HFF-Myc (cell line): ENCODE results near the gene CCL13.

Experiments
- DNase-seq: peaks from one replicate; pipeline ENCODE4 v3.0.0-alpha.2; 2011; ENCODE audit warnings: low read depth; ENCODE audit errors: extremely low read depth
- H3K4me3 ChIP-seq: replicated peaks from 2 replicates; pipeline ENCODE4 v1.5.1; 2011; ENCODE audit warnings: low read depth, mild to moderate bottlenecking, control low read depth, low read length
- TF ChIP-seq, protein P1 (sequence below): IDR thresholded peaks from 2 replicates; pipeline ENCODE4 v1.5.1; 2012; ENCODE audit warnings: mild to moderate bottlenecking, low read depth, low read length, control low read depth; ENCODE audit errors: missing control alignments

Gene CCL13

DNA sequence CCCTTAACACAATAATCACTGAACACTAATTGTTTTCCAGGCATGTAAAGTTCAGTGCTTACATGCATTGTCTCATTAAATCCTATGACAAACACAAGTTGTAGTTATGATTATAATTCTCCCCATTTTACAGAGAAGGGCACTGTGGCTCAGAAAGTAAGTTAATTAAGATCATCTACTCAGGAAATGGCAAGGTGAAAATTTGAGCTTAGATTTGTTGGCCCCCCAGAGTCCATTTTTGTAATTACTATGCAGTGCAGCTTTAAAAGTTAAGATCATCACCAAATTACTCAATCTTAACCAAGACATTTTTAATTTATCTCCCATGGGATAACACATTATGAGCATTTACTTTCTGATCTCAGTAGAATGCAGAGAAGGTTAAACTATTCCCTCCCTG, 41.0 kb downstream of the CCL13 start:
- no peak for DNase-seq
- TF ChIP-seq, protein P1, sequence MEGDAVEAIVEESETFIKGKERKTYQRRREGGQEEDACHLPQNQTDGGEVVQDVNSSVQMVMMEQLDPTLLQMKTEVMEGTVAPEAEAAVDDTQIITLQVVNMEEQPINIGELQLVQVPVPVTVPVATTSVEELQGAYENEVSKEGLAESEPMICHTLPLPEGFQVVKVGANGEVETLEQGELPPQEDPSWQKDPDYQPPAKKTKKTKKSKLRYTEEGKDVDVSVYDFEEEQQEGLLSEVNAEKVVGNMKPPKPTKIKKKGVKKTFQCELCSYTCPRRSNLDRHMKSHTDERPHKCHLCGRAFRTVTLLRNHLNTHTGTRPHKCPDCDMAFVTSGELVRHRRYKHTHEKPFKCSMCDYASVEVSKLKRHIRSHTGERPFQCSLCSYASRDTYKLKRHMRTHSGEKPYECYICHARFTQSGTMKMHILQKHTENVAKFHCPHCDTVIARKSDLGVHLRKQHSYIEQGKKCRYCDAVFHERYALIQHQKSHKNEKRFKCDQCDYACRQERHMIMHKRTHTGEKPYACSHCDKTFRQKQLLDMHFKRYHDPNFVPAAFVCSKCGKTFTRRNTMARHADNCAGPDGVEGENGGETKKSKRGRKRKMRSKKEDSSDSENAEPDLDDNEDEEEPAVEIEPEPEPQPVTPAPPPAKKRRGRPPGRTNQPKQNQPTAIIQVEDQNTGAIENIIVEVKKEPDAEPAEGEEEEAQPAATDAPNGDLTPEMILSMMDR: no peak
- no peak overlapping the region for H3K4me3 ChIP-seq

DNA sequence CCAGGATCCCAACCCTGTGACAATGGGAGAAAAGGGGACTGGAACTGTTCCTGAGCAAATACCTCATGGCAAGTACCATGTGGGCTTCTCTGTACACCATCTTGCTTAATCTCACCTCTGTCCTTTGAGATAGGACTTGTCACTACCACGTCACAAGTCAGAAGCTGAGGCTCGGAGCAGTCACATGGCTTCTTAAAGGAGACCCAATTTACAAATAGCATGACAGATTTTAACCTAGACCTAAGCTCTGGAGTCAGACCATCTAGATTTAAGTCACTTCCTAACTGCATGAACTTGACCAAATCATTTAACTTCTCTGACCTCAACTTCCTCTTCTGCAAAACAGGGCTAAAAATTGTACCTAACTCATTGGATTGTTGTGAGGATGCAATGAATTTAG, 42.7 kb downstream of the CCL13 start:
- no peak for DNase-seq
- no peak overlapping the region for H3K4me3 ChIP-seq
- TF ChIP-seq, protein P1: no peak

DNA sequence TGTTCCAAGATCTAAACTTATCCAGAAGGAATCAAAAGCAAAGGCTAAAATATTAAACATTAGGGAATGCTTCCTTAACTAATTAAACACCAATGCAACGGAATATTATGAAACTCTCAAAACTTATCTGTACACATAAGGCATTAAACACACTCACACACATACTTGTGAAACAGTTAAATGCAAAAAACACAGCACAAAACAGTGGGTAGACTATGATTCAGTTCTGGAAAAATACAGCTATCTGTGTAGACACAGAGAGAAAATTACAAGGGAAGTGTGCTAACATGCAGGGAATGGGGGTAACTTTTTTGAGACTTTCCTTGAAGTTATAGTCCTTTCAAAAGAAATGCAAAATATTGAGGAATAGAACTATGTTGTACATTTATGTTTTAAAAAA, 43.4 kb downstream of the CCL13 start:
- TF ChIP-seq, protein P1: no peak
- no peak overlapping the region for H3K4me3 ChIP-seq
- DNase-seq: no peak

DNA sequence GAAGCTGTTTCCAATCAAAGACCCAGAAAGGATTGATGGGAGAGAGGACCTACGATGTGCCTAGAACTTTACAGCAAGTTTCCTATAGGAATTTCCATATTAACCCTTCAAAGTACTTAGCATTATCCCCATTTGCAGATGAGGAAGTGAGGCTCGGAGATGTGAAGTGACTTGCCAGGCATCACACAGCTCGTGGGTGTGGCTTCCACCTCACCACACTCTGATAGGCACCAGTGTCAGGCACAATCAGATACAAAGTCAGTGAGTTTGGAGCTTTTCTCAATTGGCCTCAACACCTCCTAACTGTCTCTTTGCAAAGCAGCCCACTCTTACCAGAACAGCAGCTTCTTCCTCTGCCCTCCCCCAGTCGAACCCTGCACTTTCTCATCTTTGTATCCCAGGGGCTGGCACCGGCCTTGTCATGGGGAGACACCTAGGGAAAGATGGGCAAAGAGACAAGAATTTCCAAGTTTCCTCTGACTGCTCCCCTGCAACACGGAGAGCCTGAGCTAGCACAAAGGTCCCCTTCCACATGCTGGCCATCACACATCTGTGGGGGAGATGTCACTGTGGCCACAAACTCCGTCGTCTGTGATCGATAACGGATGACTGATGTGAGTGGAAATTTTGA, 44.1 kb downstream of the CCL13 start:
- TF ChIP-seq, protein P1: no peak
- H3K4me3 ChIP-seq: no peak overlapping the region
- DNase-seq: no peak

DNA sequence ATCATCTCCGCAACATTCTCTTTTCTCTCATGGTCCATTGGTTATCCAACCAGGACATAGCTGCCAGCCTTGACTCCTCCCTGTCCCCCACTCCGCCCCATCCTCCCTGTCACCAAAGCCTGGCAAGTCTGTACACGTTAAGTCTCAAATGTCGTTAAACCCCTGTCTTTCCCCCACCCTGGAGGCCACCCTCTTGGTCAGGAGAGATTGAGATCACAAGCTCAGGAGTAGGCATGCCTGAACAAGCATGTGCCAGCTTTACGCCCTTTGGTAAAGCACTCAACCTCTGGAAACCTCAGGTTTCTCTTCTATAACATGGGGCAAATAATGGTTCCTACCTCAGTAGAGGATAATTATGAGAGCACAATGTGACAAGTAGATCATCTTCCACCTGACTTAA, 44.9 kb downstream of the CCL13 start:
- DNase-seq: no peak
- TF ChIP-seq, protein P1: no peak
- no peak overlapping the region for H3K4me3 ChIP-seq

DNA sequence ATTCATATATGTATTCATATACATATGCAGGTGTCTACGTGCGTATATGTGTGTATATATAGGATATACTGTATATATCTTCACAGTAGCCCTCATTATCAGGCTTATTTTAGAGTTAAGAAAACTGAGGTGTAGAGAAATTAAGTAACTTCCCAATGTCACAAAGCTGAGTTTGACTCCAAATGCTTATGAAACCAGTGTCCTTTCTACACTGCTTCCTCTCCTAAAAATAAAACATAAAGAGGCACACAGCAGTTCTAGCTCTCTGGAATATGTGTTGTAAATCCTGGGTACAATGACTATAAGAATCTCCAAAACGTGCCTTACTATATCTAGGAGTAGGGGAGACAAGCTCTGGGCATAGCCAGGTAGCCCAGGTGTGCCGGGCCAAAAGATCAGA, 46.7 kb downstream of the CCL13 start:
- TF ChIP-seq, protein P1: no peak
- DNase-seq: no peak
- H3K4me3 ChIP-seq: no peak overlapping the region

DNA sequence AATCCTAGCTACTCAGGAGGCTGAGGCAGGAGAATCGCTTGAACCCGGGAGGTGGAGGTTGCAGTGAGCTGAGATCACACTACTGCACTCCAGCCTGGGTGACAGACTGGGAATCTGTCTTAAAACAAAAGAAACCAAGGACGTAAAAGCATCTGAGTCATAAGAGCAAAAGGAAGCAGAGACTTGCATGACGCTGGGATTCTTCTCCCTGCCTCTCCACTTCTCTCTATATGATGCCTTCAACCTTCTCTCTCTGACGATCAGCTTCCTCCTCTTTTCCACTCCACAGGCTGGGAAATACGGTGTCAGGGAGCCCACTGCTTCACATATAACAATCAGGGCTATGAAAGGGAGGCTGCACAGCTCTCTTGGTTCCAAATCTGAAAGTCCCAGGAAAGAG, 49.9 kb downstream of the CCL13 start:
- DNase-seq: no peak
- TF ChIP-seq, protein P1: no peak
- no peak overlapping the region for H3K4me3 ChIP-seq
